RPMI8226 (cell line): ENCODE measurements around the gene ZKSCAN4.

ENCODE experiments used
- DNase-seq: peaks from one replicate; pipeline ENCODE4 v3.0.0-alpha.2; 2015

The ZKSCAN4 gene

GRCh38 chr6:28248916-28249315 lies 3.2 kb downstream of the ZKSCAN4 start:
- DNase-seq = no peak

GRCh38 chr6:28245206-28245941 lies 6.7 kb downstream of the ZKSCAN4 start:
- no peak for DNase-seq

- no peak for DNase-seq
Measured at GRCh38 chr6:28243946-28244345, 8.1 kb downstream of the ZKSCAN4 start.

GRCh38 chr6:28240471-28240870 lies 11.6 kb downstream of the ZKSCAN4 start:
- DNase-seq = no peak

GRCh38 chr6:28239636-28240035 lies 12.4 kb downstream of the ZKSCAN4 start:
- no peak for DNase-seq

- DNase-seq = no peak
Measured at GRCh38 chr6:28235912-28236452, 16.1 kb downstream of the ZKSCAN4 start.

GRCh38 chr6:28232785-28233184 lies 19.3 kb downstream of the ZKSCAN4 start:
- no peak for DNase-seq

- DNase-seq = no peak
Measured at GRCh38 chr6:28226460-28226859, 25.6 kb downstream of the ZKSCAN4 start.

- peak; percentile 90 for DNase-seq
Measured at GRCh38 chr6:28225056-28225834, 26.8 kb downstream of the ZKSCAN4 start, which contains the start of gene ZSCAN9. ZSCAN9 (plus strand) TSS chr6:28225275; CDS start chr6:28227085, 1,810 bp downstream.

- DNase-seq = no peak
Measured at GRCh38 chr6:28224131-28225055, 27.7 kb downstream of the ZKSCAN4 start.

GRCh38 chr6:28220257-28221133 lies 31.6 kb downstream of the ZKSCAN4 start:
- DNase-seq = no peak

GRCh38 chr6:28218312-28219248 lies 33.5 kb downstream of the ZKSCAN4 start:
- DNase-seq = peak; percentile 95

GRCh38 chr6:28217890-28218289 lies 34.2 kb downstream of the ZKSCAN4 start:
- DNase-seq = no peak

GRCh38 chr6:28215425-28215824 lies 36.6 kb downstream of the ZKSCAN4 start:
- no peak for DNase-seq

- DNase-seq = no peak
Measured at GRCh38 chr6:28213213-28213523, 38.9 kb downstream of the ZKSCAN4 start.

GRCh38 chr6:28212510-28213212 lies 39.4 kb downstream of the ZKSCAN4 start:
- peak; percentile 89 for DNase-seq

GRCh38 chr6:28211840-28212509 lies 40.1 kb downstream of the ZKSCAN4 start:
- no peak for DNase-seq

- DNase-seq = no peak
Measured at GRCh38 chr6:28209753-28210535, 42.1 kb downstream of the ZKSCAN4 start.
